ENCODE measurements around the gene C19orf53.
"Not testable (repeated sequence)": the region's sequence is repeated elsewhere in the genome, so short reads cannot be mapped to it uniquely, and the experiment has no call there.

The C19orf53 gene

DNA sequence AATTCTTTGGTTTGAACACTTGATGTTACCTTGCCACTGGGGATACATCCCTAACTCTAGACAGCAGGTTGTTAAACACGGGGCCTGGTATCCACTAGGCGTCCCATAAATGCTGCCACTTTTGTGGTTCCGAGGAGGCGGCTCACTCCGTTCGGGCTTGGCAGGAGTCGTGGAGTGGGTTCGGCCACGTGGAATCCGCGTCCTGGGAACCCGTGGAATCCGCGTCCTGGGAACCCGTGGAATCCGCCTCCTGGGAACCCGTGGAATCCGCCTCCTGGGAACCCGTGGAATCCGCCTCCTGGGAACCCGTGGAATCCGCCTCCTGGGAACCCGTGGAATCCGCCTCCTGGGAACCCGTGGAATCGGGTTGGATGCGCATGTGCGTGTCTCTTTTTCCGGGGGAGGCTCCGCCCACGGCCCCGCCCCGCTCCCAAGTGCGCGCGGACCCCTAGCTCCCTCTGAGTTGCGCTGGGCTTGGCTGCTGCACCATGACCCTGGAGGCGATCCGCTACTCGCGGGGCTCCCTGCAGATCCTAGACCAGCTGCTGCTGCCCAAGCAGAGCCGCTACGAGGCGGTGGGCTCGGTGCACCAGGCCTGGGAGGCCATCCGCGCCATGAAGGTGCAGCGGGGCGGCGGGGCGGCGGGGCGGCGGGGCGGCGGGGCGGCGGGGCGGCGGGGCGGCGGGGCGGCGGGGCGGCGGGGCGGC, 10.0 kb upstream of the C19orf53 start, which contains the start of gene MRI1:
Gene MRI1, plus strand, starts transcription at position 422 of the 707 bp plus-strand sequence. Its CDS starts 67 bp downstream, at position 489.
- peak in 1 of 2 experiments; percentile 21 for DNase-seq (ENCODE audit: low read depth in 2 of 2)

DNA sequence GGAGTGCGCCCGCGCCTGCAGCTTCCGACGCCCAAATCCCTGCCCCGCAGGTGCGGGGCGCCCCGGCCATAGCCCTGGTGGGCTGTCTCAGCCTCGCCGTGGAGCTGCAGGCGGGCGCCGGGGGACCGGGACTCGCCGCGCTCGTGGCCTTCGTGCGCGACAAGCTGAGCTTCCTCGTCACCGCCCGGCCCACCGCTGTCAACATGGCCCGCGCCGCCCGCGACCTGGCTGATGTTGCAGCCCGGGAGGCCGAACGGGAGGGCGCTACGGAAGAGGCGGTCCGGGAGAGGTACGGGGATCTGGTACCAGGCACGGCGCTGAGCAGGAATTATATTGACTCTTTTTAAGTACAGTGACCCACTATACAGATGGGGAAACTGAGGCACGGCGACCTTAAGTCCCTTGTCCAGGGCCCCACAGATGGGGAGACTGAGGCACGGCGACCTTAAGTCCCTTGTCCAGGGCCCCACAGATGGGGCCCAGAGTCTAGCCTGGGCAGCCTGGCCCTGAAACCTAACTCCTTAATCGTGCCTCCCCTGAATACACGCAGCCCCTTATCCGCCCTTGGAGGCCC, 9.3 kb upstream of the C19orf53 start:
- no peak for DNase-seq (ENCODE audit: low read depth in 2 of 2)

DNA sequence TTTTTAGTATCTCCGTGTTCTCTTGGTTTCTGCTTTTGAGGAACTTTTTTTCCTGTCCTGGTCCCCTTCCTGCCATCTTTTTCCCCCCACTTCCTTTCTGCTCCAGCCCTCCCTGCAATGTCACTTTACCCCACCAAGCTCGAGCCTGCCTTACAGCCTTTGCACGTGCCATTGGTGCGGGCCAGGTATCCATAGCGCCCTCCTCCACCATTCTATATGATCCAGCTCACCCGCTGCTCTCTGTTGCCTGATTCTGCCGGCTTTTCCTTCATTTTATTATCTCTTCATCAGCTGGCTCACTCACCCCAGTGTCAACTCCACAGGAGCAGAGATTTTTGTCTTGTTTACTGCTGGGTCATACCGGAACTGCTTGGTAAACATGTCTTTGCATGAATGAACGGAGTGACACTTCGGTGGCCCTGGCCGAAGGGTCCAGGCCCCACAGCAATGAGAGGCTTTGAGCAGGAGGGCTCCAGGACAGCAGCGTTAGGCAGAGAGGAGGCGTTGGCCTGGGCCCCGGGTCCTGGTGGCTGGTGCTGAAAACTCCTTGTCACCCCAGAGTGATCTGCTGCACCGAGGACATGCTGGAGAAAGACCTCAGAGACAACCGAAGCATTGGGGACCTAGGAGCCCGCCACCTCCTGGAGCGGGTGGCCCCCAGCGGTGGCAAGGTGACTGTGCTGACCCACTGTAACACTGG, 8.7 kb upstream of the C19orf53 start:
- no peak for DNase-seq (ENCODE audit: low read depth in 2 of 2)

DNA sequence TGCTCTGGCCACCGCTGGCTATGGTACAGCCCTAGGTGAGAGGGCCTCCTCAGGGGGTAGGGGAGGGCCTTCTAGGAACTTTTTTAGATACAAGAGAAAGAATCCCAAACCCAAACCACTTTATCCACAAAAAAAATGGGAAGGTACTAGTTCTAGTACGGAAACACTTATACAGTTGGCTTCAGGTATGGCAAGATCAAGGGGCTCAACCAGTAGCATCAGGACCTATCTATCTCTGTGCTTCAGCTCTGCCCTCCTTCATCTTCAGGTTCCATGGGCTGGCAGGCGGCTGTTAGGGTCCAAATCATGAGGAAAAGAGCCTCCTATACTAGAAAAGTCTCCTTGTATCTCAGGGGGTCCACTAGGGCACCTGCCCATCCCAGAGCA, 8.2 kb upstream of the C19orf53 start:
- no peak for DNase-seq (ENCODE audit: low read depth in 2 of 2)

DNA sequence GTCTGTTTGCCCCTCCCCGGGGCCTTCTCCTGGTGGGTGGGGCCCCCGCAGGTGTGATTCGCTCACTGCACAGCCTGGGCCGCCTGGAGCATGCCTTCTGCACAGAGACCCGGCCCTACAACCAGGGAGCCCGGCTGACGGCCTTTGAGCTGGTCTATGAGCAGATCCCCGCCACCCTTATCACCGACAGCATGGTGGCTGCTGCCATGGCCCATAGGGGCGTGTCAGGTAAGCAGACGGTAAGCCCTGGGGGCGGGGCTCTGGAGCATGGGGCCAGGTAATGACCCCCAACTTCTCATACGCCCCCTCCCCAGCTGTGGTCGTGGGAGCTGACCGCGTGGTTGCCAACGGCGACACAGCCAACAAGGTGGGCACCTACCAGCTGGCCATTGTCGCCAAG, 5.7 kb upstream of the C19orf53 start:
- no peak for DNase-seq (ENCODE audit: low read depth in 2 of 2)

DNA sequence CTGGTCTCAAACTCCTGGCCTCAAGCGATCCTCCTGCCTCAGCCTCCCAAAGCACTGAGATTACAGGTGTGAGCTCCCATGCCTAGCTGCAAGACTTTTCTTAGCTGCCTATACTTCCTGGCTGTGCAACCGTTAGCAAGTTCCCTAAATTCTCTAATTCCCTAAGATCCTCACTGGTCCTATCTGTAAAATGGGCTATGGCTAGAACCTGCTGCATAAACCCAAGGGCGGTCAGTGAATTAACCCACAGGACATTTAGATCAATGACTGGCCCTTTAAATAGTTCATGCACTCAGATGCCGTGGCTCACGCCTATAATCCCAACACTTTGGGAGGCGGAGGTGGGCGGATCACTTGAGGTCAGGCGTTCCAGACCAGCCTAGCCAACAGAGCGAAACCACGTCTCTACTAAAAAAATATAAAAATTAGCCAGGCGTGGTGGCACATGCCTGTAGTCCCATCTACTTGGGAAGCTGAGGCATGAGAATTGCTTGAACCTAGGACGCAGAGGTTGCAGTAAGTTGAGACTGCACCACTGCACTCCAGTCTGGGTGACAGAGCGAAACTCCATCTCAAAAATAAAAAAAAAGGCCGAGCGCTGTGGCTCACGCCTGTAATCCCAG, 4.1 kb upstream of the C19orf53 start:
- no peak for DNase-seq (ENCODE audit: low read depth in 2 of 2)

DNA sequence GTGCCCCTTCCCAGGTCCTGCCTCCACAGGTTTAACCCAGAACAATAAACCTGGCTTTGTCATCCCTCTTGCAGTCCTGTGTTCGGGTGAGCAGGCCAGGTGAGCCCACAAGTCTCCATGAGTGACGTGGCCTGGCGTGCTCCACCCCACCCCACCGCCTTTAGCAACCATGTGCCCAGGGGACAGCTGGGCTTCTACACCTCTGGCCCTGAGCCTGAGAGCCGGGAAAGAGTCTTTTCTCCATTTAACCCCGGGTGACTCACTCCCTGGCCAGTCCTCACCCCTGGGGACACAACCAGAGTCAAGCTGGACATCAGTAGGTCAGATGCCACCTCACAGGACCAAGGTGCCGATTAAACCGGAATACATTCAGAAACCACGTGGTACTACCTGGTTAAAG, 4.1 kb downstream of the C19orf53 start:
- no peak for DNase-seq (ENCODE audit: low read depth in 2 of 2)

DNA sequence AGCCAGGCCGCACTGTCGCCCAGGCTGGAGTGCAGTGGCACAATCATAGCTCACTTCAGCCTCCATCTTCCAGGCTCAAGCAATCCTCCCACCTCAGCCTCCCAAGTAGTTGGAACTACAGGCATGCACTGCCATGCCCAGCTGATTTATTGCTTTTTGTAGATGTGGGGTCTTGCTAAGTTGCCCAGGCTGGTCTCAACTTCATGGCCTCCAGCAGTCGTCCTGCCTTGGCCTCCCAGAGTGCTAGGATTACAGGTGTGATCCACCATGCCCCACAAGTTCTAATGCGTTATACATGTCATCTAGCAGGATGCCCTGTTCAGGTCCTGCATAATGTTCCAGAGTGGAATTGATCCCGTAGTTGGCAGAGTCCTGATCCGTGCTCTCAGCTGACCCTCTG, 4.6 kb downstream of the C19orf53 start:
- no peak for DNase-seq (ENCODE audit: low read depth in 2 of 2)

DNA sequence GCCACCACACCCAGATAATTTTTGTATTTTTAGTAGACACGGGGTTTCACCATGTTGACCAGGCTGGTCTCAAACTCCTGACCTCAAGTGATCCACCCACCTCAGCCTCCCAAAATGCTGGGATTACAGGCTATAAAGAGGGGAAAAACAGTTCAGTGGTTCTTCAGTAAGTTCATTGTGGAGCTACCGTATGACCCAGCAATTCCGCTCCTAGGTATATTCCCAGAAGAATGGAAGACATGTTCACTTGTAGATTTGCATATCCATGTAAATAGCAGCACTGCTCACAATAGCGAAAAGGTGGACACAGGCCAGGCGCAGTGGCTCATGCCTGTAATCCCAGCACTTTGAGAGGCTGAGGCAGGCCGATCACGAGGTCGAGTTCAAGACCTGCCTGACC, 5.5 kb downstream of the C19orf53 start:
- DNase-seq (ENCODE audit: low read depth in 2 of 2): not testable (repeated sequence)

DNA sequence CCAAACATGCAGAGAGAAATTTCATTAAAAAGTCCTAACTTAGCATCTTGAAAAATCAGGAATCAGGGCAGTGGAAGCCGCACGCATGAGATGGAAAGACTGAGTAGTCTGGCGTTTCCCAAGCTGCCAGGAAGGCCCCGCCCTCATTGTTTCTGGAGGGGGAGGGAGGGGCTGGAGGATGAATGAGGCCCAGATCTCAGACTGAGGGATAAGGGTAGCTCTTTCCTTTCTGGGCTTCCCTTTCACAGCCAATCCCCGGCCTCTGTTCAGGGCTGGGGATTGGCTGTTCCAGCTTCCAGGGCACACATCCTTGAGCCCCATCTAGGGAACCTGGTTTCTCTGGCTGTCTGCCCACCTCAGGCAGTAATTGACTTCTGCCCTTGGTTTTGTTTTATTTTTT, 7.3 kb downstream of the C19orf53 start:
- peak; percentile 77 to 81 for DNase-seq (ENCODE audit: low read depth in 2 of 2)

DNA sequence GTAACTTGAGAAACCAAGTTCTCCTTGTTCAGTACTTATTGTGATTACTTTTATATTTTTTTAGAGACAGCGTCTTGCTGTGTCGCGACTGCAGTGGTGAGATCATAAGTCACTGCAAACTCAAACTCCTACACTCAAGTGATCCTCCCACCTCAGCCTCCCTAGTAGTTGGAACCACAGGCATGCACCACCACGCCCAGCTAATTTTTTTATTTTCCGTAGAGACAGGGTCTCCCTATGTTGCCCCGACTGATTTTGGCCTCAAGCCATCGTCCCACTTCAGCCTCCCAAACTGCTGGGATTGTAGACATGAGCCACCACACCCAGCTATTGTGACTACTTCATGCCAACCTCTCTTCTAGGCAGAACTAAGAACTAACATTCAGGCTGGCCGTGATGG, 8.3 kb downstream of the C19orf53 start:
- DNase-seq (ENCODE audit: low read depth in 2 of 2): no peak

DNA sequence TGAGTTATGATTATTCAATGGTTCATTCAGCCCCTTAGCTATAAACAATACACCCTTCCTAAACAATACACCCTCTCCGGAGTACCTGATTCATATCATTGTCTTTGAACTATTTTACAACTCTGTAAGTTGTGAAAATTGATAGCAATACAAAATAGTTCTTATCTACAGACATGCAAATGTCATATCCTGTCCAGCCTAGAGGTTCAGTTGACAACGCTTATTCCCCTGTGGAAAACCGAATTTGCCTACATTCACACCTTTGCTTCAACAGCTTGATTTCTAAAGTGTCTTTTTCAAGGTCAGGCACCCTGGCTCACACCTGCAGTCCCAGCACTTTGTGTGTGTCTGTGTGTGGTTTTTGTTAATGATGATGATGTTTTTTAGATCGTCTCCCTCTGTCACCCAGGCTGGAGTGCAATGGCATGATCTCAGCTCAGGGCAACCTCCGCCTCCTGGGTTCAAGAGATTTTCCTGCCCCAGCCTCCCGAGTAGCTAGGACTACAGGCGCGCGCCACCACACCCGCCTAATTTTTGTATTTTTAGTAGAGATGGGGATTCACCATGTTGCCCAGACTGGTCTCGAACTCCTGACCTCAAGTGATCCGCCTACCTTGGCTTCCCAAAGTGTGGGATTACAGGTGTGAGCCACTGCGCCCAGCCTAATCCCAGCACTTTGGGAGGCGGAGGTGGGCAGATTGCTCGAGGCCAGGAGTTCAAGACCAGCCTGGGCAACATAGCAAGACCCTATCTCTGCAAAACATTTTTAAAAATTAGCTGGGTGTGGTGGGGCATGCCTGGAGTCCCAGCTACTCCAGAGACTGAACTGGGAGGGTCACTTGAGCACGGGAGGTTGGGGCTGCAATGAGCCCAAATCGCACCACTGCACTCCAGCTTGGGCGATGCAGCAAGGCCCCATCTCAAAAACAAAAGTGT, 9.6 kb downstream of the C19orf53 start:
- no peak for DNase-seq (ENCODE audit: low read depth in 2 of 2)

DNA sequence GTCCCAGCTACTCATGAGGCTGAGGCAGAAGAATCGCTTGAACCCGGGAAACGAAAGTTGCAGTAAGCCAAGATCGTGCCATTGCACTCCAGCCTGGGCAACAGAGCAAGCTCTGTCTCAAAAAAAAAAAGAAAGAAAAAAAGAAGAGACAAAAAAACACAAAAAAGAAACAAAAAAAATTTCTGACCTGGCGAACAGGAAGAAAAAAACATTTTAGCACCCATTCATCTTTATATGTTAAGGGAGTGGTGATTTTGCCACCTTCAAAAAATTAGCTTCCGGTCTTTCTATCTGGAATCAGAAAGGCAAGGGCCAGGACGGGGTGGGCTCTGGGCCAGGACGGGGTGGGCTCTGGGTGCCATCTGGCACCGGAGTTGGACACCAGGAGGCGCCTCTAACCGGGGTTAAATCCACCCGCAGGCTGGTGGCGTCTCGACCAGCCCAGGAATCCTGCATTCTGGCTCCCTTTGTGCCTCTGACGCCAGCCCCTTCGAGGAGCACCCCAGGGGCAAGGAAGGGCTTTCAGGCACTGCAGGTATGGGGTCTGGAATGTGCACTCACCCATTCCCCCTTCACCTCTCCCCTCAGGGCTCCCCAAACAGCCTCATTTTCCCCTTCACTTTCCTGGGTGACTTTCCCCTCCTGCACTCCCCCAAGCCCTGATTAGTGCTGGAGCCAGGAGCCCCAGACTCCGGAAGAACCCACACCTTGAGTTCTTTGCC, 10.6 kb downstream of the C19orf53 start:
- no peak for DNase-seq (ENCODE audit: low read depth in 2 of 2)

DNA sequence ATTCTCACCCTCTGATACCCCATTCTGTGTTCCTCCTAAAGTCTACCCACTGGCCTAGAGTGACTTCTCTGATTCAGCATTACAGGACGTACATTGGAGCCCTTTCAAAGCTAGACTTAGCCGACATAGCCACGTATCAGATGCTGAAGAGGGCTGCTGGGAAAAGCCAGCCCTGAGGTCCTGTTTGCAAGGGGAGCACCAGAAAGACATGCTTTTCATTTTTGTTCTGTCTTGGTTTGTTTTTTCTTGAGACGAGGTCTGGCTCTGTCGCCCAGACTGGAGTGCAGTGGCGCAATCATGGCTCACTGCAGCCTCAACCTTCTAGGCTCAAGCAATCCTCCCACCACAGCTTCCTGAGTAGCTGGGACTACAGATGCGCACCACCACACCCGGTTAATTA, 14.7 kb downstream of the C19orf53 start:
- DNase-seq (ENCODE audit: low read depth in 2 of 2): peak; percentile 54 to 58

DNA sequence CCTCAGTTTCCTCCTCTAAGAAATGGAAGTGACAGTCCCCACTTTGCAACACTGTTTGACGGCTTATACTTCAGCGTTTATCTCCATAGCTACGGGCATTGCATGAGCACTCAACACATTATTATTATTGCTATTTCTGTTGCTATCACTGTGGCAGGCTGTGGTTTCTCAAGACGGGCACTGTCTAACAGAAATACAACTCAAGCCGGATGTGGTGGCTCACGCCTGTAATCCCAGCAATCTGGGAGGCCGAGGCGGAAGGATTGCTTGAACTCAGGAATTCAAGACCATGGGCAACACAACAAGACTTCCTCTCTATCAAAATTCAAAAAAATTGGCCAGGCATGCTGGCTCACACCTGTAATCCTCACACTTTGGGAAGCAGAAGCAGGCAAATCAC, 16.1 kb downstream of the C19orf53 start:
- DNase-seq (ENCODE audit: low read depth in 2 of 2): no peak

DNA sequence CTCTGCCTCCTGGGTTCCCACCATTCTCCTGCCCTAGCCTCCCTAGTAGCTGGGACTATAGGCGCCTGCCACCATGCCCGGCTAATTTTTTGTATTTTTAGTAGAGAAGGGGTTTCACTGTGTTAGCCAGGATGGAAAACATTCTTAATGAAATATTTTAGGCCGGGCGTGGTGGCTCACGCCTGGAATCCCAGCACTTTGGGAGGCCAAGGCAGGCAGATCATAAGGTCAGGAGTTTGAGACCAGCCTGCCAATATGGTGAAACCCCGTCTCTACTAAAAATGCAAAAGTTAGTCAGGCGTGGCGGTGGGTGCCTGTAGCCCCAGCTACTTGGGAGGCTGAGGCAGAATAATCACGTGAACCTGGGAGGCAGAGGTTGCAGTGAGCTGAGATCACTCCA, 19.1 kb downstream of the C19orf53 start:
- DNase-seq (ENCODE audit: low read depth in 2 of 2): not testable (repeated sequence)

DNA sequence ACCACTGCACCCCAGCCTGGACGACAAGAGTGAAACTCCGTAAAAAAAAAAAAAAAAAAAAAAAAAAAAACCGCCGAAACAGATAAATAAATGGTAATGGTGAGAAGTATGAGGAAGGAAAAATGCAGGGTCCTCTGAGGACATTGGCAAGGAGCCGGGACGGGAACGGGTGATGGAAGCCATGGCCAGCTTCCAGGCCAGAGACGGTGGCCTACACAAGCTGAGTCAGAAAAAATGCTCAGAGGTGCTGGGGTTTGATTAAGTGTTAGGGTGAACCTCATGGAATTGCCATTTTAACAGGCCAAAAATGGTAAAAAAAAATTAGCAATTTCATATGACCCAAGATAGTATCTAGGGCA, 20.1 kb downstream of the C19orf53 start:
- DNase-seq (ENCODE audit: low read depth in 2 of 2): peak; percentile 94 to 95

DNA sequence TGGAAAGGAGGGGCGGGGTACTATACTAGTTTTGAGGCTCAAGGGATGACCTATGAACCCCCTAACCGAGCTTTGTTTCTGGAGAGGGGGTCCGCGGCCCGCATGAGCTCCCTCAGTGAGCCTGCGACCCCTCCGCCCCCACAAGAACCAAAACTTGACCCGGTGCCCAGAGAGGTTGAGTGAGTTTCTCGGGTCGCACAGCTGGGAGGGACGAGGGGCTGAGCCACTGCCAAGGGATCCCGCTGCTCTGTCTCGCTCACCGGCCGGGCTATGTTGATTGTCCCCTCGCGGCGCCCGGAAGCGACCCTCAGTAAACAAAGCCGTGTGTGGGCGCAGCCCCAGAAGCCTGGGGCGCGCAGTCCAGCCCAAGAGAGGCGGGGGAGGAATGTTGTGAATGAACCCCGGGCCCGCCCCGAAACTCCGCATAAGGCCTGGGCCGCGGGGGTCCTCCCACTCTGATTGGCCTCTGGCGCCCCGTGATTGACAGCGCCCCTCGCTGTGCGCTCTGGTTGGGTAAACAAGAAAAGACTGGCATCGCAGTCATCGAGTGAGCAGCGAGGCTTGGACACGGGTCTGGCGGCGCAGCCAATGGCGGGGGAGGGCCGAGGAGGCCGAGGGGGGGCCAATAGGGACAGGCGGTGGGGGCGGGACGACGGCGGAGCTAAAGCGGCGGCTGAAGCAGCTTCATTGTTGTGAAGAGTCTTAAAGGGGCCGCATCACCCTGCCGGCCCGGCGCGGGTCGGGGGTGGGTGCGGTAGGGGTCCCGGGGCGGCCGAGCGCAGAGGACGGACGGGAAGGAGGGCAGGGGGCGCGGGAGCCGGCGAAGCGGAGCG, 20.7 kb downstream of the C19orf53 start, which contains the start of gene ZSWIM4:
Gene ZSWIM4, plus strand, starts transcription at position 687 of the 833 bp plus-strand sequence. CDS start 206 bp downstream, outside the sequence.
- DNase-seq (ENCODE audit: low read depth in 2 of 2): peak; percentile 99

DNA sequence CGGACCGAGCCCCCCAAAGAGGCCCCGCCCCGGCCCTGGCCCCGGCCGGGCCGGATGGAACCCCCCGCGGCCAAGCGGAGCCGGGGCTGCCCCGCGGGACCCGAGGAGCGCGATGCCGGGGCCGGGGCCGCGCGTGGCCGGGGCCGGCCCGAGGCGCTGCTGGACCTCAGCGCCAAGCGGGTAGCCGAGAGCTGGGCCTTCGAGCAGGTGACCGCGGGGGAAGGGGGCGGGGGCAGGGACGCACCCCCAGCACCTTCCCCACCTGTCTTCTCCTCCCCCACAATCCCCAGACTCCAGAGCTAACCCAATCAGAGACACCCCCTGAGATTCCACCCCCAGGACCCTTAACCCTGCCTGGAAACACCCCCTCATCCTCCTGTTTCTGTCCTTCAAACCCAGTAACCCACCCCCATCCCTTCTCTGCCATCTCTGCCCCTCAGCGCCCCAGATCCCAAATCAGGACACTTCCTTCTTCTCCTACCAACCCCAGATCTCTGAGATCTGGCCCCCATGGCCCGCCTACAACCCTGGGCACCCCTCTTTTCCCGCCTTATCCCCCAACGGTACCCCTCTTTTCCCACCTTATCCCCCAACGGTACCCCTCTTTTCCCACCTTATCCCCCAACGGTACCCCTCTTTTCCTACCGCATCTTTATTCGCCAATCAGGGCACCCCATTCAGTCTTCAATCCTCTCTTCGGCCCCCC, 21.5 kb downstream of the C19orf53 start:
- DNase-seq (ENCODE audit: low read depth in 2 of 2): no peak

Measured in fibroblast of skin of left biceps (primary cell).